Measurements from ENCODE around the gene PRRG2.

Gene PRRG2

DNA sequence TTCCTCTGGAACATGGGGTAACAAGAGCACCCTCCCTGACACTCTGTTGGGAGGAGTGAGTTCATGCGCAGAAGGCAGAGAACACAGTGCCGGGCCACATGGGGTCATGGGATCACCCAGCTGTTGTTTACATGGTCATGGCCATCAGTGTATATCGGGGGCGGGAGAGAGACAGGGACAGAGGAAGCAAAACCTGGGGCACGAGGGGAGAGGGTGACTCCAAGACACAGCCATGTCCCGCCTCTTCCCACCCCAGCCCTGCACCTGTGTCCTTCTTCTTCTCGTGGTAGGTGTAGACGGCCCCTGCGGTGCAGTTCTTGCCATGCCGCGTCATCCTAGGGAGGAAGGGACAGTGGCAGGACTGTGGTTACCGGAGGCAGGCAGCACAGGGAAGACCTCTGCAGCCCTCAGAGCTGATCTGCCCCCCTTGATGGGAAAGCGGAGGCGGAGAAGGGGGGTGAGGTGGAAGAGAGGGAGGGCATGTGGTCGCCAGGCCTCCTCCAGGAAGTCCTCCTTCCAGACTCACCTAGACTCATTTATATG is 20.7 kb upstream of the PRRG2 start:
- peak overlapping the region; percentile 80 for H3K27ac ChIP-seq
- no peak for DNase-seq (ENCODE audit: low read depth, low spot score)

GRCh38 chr19:49564616-49565045 is 16.5 kb upstream of the PRRG2 start:
- Histone ChIP-seq H3K9me3 (ENCODE audit: low read depth, low read length) (no peaks in the 10 kb centered on the region), H3K27ac (peak overlapping the region; percentile 67), H3K4me3 (no peak overlapping the region), H3K9ac (ENCODE audit: insufficient read length) (no peak overlapping the region), H3K36me3 (ENCODE audit: insufficient read depth, low read length) (peaks cover 11% of the 10 kb centered on the region)
- TF ChIP-seq FOXP2 (optimal IDR thresholded peaks at IDR 0.05; ENCODE audit: control extremely low read depth, extremely low read length, insufficient read depth) (no peak), POLR2AphosphoS5 (IDR thresholded peaks at IDR 0.05; ENCODE audit: borderline replicate concordance, low read depth, low read length) (no peak), EZH2 (IDR thresholded peaks at IDR 0.05) (no peak)
- no peak for DNase-seq (ENCODE audit: low read depth, low spot score)

More for the DNA sequence above, 20.7 kb upstream of the PRRG2 start:
- Histone ChIP-seq H3K4me3 (no peak overlapping the region), H3K9me3 (ENCODE audit: low read depth, low read length) (no peaks in the 10 kb centered on the region), H3K36me3 (ENCODE audit: insufficient read depth, low read length) (peaks cover 43% of the 10 kb centered on the region), H3K9ac (ENCODE audit: insufficient read length) (no peak overlapping the region)
- no peak for TF ChIP-seq POLR2AphosphoS5 (IDR thresholded peaks at IDR 0.05; ENCODE audit: borderline replicate concordance, low read depth, low read length)
- no peak for TF ChIP-seq FOXP2 (optimal IDR thresholded peaks at IDR 0.05; ENCODE audit: control extremely low read depth, extremely low read length, insufficient read depth)
- TF ChIP-seq EZH2 (IDR thresholded peaks at IDR 0.05), result no peak

DNA sequence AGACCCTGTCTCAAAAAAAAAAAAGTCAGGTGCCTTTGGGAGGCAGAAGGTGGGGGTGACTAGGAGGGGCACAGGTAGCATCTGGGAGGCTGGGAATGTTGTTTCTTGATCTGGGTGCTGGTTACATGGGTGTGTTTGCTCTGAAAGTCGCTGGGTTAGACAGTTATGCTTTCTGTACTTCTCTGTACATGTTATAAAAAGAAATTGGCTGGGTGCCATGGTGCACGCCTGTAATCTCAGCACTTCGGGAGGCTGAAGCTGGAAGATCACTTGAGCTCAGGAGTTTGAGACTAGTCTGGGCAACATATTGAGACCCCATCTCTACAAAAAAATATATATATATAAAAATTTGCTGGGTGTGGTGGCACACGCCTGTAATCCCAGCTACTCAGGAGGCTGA is 15.9 kb upstream of the PRRG2 start:
- no peak overlapping the region for H3K9ac ChIP-seq (ENCODE audit: insufficient read length)

GRCh38 chr19:49566302-49566701 is 14.8 kb upstream of the PRRG2 start:
- no peak for DNase-seq (ENCODE audit: low read depth, low spot score)
- no peak overlapping the region for H3K4me3 ChIP-seq
- no peak overlapping the region for H3K9ac ChIP-seq (ENCODE audit: insufficient read length)
- H3K27ac ChIP-seq, result no peak overlapping the region
- TF ChIP-seq FOXP2 (optimal IDR thresholded peaks at IDR 0.05; ENCODE audit: control extremely low read depth, extremely low read length, insufficient read depth), result no peak
- no peak for TF ChIP-seq EZH2 (IDR thresholded peaks at IDR 0.05)
- TF ChIP-seq POLR2AphosphoS5 (IDR thresholded peaks at IDR 0.05; ENCODE audit: borderline replicate concordance, low read depth, low read length), result no peak
- peaks cover 6% of the 10 kb centered on the region; the same call in 1 of the 2 replicates for H3K36me3 ChIP-seq (ENCODE audit: insufficient read depth, low read length)
- no peaks in the 10 kb centered on the region for H3K9me3 ChIP-seq (ENCODE audit: low read depth, low read length)

More for the DNA sequence above, 15.9 kb upstream of the PRRG2 start:
- TF ChIP-seq FOXP2 (optimal IDR thresholded peaks at IDR 0.05; ENCODE audit: control extremely low read depth, extremely low read length, insufficient read depth) (no peak), EZH2 (IDR thresholded peaks at IDR 0.05) (no peak)
- H3K9me3 ChIP-seq (ENCODE audit: low read depth, low read length), result no peaks in the 10 kb centered on the region
- peaks cover 6% of the 10 kb centered on the region for H3K36me3 ChIP-seq (ENCODE audit: insufficient read depth, low read length)
- H3K4me3 ChIP-seq, result no peak overlapping the region
- DNase-seq (ENCODE audit: low read depth, low spot score), result no peak
- H3K27ac ChIP-seq, result peak overlapping the region; percentile 67

DNA sequence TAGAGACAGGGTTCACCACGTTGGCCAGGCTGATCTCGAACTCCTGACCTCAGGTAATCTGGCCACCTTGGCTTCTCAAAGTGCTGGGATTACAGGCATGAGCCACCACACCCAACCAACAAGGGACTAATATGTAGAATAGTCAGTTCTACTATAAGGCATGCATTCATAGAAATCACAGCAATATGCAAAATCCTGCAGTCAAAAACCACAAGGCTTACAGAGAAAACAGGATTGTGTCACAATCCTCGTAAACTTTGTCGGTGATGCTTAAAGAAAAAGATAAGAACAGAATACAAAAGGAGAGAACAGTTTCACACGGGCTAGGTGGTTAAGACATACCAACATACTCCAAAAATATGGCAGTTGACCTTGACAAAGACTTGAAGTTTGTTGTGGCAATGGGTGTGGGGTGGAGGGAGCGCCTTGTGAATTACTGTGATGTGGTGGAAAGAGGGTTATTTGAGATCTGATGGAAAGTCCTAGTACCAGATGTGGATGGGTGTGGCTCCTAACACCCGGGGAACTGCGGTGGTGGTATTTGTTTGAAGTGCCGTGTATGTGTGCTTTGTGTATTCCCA is 13.2 kb upstream of the PRRG2 start:
- peak overlapping the region; percentile 3 for H3K9ac ChIP-seq (ENCODE audit: insufficient read length)
- H3K4me3 ChIP-seq, result peak overlapping the region; percentile 47
- TF ChIP-seq EZH2 (IDR thresholded peaks at IDR 0.05) (no peak), POLR2AphosphoS5 (IDR thresholded peaks at IDR 0.05; ENCODE audit: borderline replicate concordance, low read depth, low read length) (no peak; the same call in 1 of the 2 replicates), FOXP2 (optimal IDR thresholded peaks at IDR 0.05; ENCODE audit: control extremely low read depth, extremely low read length, insufficient read depth) (no peak)
- peak overlapping the region; percentile 90 for H3K27ac ChIP-seq
- H3K36me3 ChIP-seq (ENCODE audit: insufficient read depth, low read length), result peaks cover 6% of the 10 kb centered on the region; the same call in 1 of the 2 replicates
- H3K9me3 ChIP-seq (ENCODE audit: low read depth, low read length), result no peaks in the 10 kb centered on the region
- no peak for DNase-seq (ENCODE audit: low read depth, low spot score)

GRCh38 chr19:49570138-49570856 is 10.8 kb upstream of the PRRG2 start:
- Histone ChIP-seq H3K36me3 (ENCODE audit: insufficient read depth, low read length) (peaks cover 17% of the 10 kb centered on the region), H3K4me3 (peak overlapping the region; percentile 19; the same call in 1 of the 2 replicates), H3K9me3 (ENCODE audit: low read depth, low read length) (no peaks in the 10 kb centered on the region), H3K9ac (ENCODE audit: insufficient read length) (peak overlapping the region; percentile 53), H3K27ac (peak overlapping the region; percentile 92)
- peak; percentile 94 for DNase-seq (ENCODE audit: low read depth, low spot score)
- TF ChIP-seq EZH2 (IDR thresholded peaks at IDR 0.05) (no peak), POLR2AphosphoS5 (IDR thresholded peaks at IDR 0.05; ENCODE audit: borderline replicate concordance, low read depth, low read length) (no peak), FOXP2 (optimal IDR thresholded peaks at IDR 0.05; ENCODE audit: control extremely low read depth, extremely low read length, insufficient read depth) (no peak)

GRCh38 chr19:49570997-49571676 is 10.0 kb upstream of the PRRG2 start:
- DNase-seq (ENCODE audit: low read depth, low spot score), result no peak
- Histone ChIP-seq H3K4me3 (peak overlapping the region; percentile 13; the same call in 1 of the 2 replicates), H3K9me3 (ENCODE audit: low read depth, low read length) (no peaks in the 10 kb centered on the region), H3K27ac (peak overlapping the region; percentile 92), H3K9ac (ENCODE audit: insufficient read length) (peak overlapping the region; percentile 53), H3K36me3 (ENCODE audit: insufficient read depth, low read length) (peaks cover 22% of the 10 kb centered on the region)
- no peak for TF ChIP-seq FOXP2 (optimal IDR thresholded peaks at IDR 0.05; ENCODE audit: control extremely low read depth, extremely low read length, insufficient read depth)
- no peak for TF ChIP-seq POLR2AphosphoS5 (IDR thresholded peaks at IDR 0.05; ENCODE audit: borderline replicate concordance, low read depth, low read length)
- TF ChIP-seq EZH2 (IDR thresholded peaks at IDR 0.05), result no peak

DNA sequence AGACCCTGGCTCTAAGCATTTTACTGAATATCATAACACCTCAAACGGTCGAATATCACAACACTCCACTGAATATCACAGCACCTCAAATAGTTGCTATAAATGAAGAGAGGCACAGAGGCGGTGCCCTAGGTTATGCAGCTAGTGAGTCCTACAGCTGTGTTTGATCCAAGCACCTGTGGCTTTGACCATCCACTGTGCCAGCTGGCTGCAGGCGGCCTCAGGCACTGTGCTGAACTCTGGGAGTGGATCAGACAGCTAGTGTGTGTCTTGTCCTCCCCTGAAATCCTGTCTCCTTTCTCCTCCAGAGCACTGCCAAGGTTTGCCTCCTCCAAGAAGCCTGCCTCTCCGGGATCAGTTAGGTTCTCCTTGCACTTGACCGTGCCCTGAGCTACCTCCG is 8.1 kb upstream of the PRRG2 start:
- TF ChIP-seq EZH2 (IDR thresholded peaks at IDR 0.05) (no peak), FOXP2 (optimal IDR thresholded peaks at IDR 0.05; ENCODE audit: control extremely low read depth, extremely low read length, insufficient read depth) (no peak), POLR2AphosphoS5 (IDR thresholded peaks at IDR 0.05; ENCODE audit: borderline replicate concordance, low read depth, low read length) (no peak)
- Histone ChIP-seq H3K27ac (peak overlapping the region; percentile 86), H3K9me3 (ENCODE audit: low read depth, low read length) (no peaks in the 10 kb centered on the region), H3K9ac (ENCODE audit: insufficient read length) (no peak overlapping the region), H3K36me3 (ENCODE audit: insufficient read depth, low read length) (peaks cover 28% of the 10 kb centered on the region), H3K4me3 (no peak overlapping the region)
- no peak for DNase-seq (ENCODE audit: low read depth, low spot score)

All from SK-N-MC (cell line).